ENCODE data around the gene BBS9. TPM values are rescaled to one million over a fixed set of nuclear protein-coding genes. Genes with fewer than 3 reads are reported as not detected.

BBS9 gene
- total RNA-seq, 1 experiment from 2014 or later: 26.4 TPM

GRCh38 chr7:33471636-33472242, 342.4 kb downstream of the BBS9 start:
- Histone ChIP-seq H2BK20ac (ENCODE audit: low read depth, low read length, poor library complexity, severe bottlenecking) (no peak overlapping the region), H4K20me1 (ENCODE audit: control insufficient read depth, insufficient read depth, insufficient read length) (no peaks in the 10 kb centered on the region), H2BK5ac (ENCODE audit: insufficient read length, low read length) (no peak overlapping the region), H3K27ac (ENCODE audit: insufficient read length, low read depth, low read length) (no peak overlapping the region), H2BK12ac (ENCODE audit: insufficient read length, low read depth, low read length) (no peak overlapping the region), H3K9me3 (ENCODE audit: control insufficient read depth, low read depth, low read length) (no peaks in the 10 kb centered on the region), H4K91ac (ENCODE audit: insufficient read length, low read depth, low read length) (no peak overlapping the region), H3K4ac (ENCODE audit: low read depth, low read length) (no peak overlapping the region), H4K5ac (ENCODE audit: insufficient read length, low read depth, low read length) (no peak overlapping the region), H3K4me1 (ENCODE audit: insufficient read depth, low read length) (no peaks in the 10 kb centered on the region), H3K23ac (ENCODE audit: insufficient read length, low read depth, low read length) (no peak overlapping the region), H2AFZ (ENCODE audit: low read length) (no peak overlapping the region), H3K14ac (ENCODE audit: insufficient read depth, low read length) (no peak overlapping the region), H3K18ac (ENCODE audit: insufficient read length, low read depth, low read length) (no peak overlapping the region), H3K56ac (ENCODE audit: insufficient read length, low read depth, low read length) (no peak overlapping the region), H3K23me2 (ENCODE audit: insufficient read length, low read depth, low read length, poor library complexity, severe bottlenecking) (no peaks in the 10 kb centered on the region), H3K4me2 (ENCODE audit: insufficient read depth, insufficient read length, low read length) (no peak overlapping the region), H2AK5ac (ENCODE audit: insufficient read length, low read length) (no peak overlapping the region), H3K9ac (ENCODE audit: extremely low read depth, insufficient read length, low read length) (no peak overlapping the region), H2BK120ac (ENCODE audit: low read depth, low read length, poor library complexity, severe bottlenecking) (no peak overlapping the region), H4K8ac (replicated peaks; ENCODE audit: insufficient read length, low read depth, low read length) (no peak overlapping the region), H3K79me1 (ENCODE audit: insufficient read depth, low read depth, low read length, poor library complexity, severe bottlenecking) (no peaks in the 10 kb centered on the region), H3K79me2 (ENCODE audit: insufficient read depth, low read length) (no peaks in the 10 kb centered on the region), H3K27me3 (ENCODE audit: insufficient read depth, low read length) (no peaks in the 10 kb centered on the region), H3T11ph (ENCODE audit: low read length) (no peak overlapping the region), H2BK15ac (ENCODE audit: low read depth, low read length) (no peak overlapping the region)
- DNase-seq: no peak
- no peak overlapping the region for H3K27ac Mint-ChIP-seq
- H3K4me1 Mint-ChIP-seq: peaks cover 6 to 8% of the 10 kb centered on the region in 2 experiments
- no peaks in the 10 kb centered on the region for H3K27me3 Mint-ChIP-seq (ENCODE audit: low read depth)
- H3K4me3 Mint-ChIP-seq: no peak overlapping the region
- peaks cover 0 to 5% of the 10 kb centered on the region in 2 experiments; a peak in 3 of 5 replicates for H3K9me3 Mint-ChIP-seq
- no peak for TF ChIP-seq CTCF (conservative IDR thresholded peaks at IDR 0.05)
- H3K36me3 Mint-ChIP-seq (ENCODE audit: insufficient read depth in 1 of 3, low read depth in 3 of 3): peaks cover 0 to 8% (median 1%) of the 10 kb centered on the region in 3 experiments; a peak in 3 of 7 replicates
- WGBS (ENCODE audit: extremely low coverage, insufficient read length, low lambda C conversion rate): no CpG with 5 or more reads among the region's 3 CpGs
